Measurements from ENCODE around the gene UNK. TPM values are rescaled to one million over a fixed set of nuclear protein-coding genes. Genes with fewer than 3 reads are reported as not detected.

UNK gene
- total and polyA plus RNA-seq, 2 of the 13 experiments (the other 11 are each of a cell fraction or from before 2014, with no cell fraction given), result 31.6 to 33.0 TPM

- TF ChIP-seq E2F2 (CRISPR knock-in tag; IDR thresholded peaks at IDR 0.05; ENCODE audit: borderline replicate concordance), result peak; percentile 97; the same call in 1 of the 2 replicates
- TF ChIP-seq ZNF484 (CRISPR knock-in tag; IDR thresholded peaks at IDR 0.05; ENCODE audit: borderline replicate concordance, low read depth), result no peak
- peak; percentile 85; the same call in 1 of the 2 replicates for TF ChIP-seq ATF2 (CRISPR knock-in tag; IDR thresholded peaks at IDR 0.05)
- TF ChIP-seq TCF12 (IDR thresholded peaks at IDR 0.05), result no peak
- TF ChIP-seq TCF12 (CRISPR knock-in tag; IDR thresholded peaks at IDR 0.05), result peak; percentile 92
- no peak for TF ChIP-seq SMYD3 (CRISPR knock-in tag; IDR thresholded peaks at IDR 0.05)
- TF ChIP-seq PAXIP1 (CRISPR knock-in tag; conservative IDR thresholded peaks at IDR 0.05), result peak; percentile 60
- peak; percentile 67; the same call in 1 of the 2 replicates for TF ChIP-seq CCDC6 (CRISPR knock-in tag; IDR thresholded peaks at IDR 0.05)
- peak; percentile 91 for TF ChIP-seq ARHGAP35 (CRISPR knock-in tag; IDR thresholded peaks at IDR 0.05; ENCODE audit: borderline replicate concordance)
- peak; percentile 76 for TF ChIP-seq ZNF503 (CRISPR knock-in tag; IDR thresholded peaks at IDR 0.05)
- TF ChIP-seq CREB3 (CRISPR knock-in tag; IDR thresholded peaks at IDR 0.05), result peak; percentile 54; the same call in 1 of the 2 replicates
- TF ChIP-seq SRSF4 (IDR thresholded peaks at IDR 0.05; ENCODE audit: low read depth, low read length, poor library complexity, severe bottlenecking), result peak; percentile 99
- TF ChIP-seq NFE2L1 (CRISPR knock-in tag; IDR thresholded peaks at IDR 0.05; ENCODE audit: borderline replicate concordance), result peak; percentile 75; the same call in 1 of the 2 replicates
- peak; percentile 83 for TF ChIP-seq THAP9 (CRISPR knock-in tag; IDR thresholded peaks at IDR 0.05; ENCODE audit: borderline replicate concordance)
- TF ChIP-seq JDP2 (CRISPR knock-in tag; IDR thresholded peaks at IDR 0.05; ENCODE audit: borderline replicate concordance), result no peak; the same call in 1 of the 2 replicates
These were observed 5.2 kb upstream of the UNK start (continued) for GRCh38 chr17:75779250-75779986.

Data from HepG2 (cell line).